ENCODE measurements around the gene TGM5. TPM values are rescaled to one million over a fixed set of nuclear protein-coding genes. Genes with fewer than 3 reads are reported as not detected.

The TGM5 gene
- total and polyA plus RNA-seq, 2 experiments from 2014 or later = not detected

- Histone ChIP-seq H3K4me2 (no peak overlapping the region), H3K36me3 (replicated peaks; ENCODE audit: insufficient read depth, low read depth) (no peaks in the 10 kb centered on the region), H3K9me3 (ENCODE audit: low read depth) (no peaks in the 10 kb centered on the region), H3K9me2 (replicated peaks; ENCODE audit: insufficient read depth) (no peaks in the 10 kb centered on the region), H3K27ac (no peak overlapping the region), H2AFZ (no peak overlapping the region), H4K20me1 (ENCODE audit: insufficient read depth, poor library complexity, severe bottlenecking) (no peaks in the 10 kb centered on the region), H3K4me1 (ENCODE audit: insufficient read depth) (no peaks in the 10 kb centered on the region), H3K4me3 (no peak overlapping the region), H3K79me2 (no peaks in the 10 kb centered on the region), H3K27me3 (no peaks in the 10 kb centered on the region)
- no peak for DNase-seq (ENCODE audit: low spot score)
- 68% methylated on average over 2 of the region's 2 CpGs for WGBS (ENCODE audit: low lambda C conversion rate, missing lambda C conversion rate)
- TF ChIP-seq EZH2 (IDR thresholded peaks at IDR 0.05; ENCODE audit: borderline replicate concordance) (no peak), EZH2phosphoT487 (IDR thresholded peaks at IDR 0.05; ENCODE audit: low read depth, severe bottlenecking, unreplicated experiment) (no peak), CTCF (IDR thresholded peaks at IDR 0.05; ENCODE audit: poor library complexity) (no peak)
These were observed 15.9 kb downstream of the TGM5 start for GRCh38 chr15:43250785-43251184.

- no peaks in the 10 kb centered on the region for H4K20me1 ChIP-seq (ENCODE audit: insufficient read depth, poor library complexity, severe bottlenecking)
- DNase-seq (ENCODE audit: low spot score) = no peak
- no peak overlapping the region for H3K4me3 ChIP-seq
- H3K27ac ChIP-seq = no peak overlapping the region
- H3K36me3 ChIP-seq (replicated peaks; ENCODE audit: insufficient read depth, low read depth) = no peaks in the 10 kb centered on the region
- no peaks in the 10 kb centered on the region for H3K9me3 ChIP-seq (ENCODE audit: low read depth)
- no peak overlapping the region for H3K4me2 ChIP-seq
- WGBS (ENCODE audit: low lambda C conversion rate, missing lambda C conversion rate) = 63% methylated on average over 5 of the region's 5 CpGs
- no peak overlapping the region for H2AFZ ChIP-seq
- H3K4me1 ChIP-seq (ENCODE audit: insufficient read depth) = no peaks in the 10 kb centered on the region
- H3K79me2 ChIP-seq = no peaks in the 10 kb centered on the region
- H3K9me2 ChIP-seq (replicated peaks; ENCODE audit: insufficient read depth) = no peaks in the 10 kb centered on the region
- no peak for TF ChIP-seq CTCF (IDR thresholded peaks at IDR 0.05; ENCODE audit: poor library complexity)
- TF ChIP-seq EZH2 (IDR thresholded peaks at IDR 0.05; ENCODE audit: borderline replicate concordance) = no peak
- TF ChIP-seq EZH2phosphoT487 (IDR thresholded peaks at IDR 0.05; ENCODE audit: low read depth, severe bottlenecking, unreplicated experiment) = no peak
- H3K27me3 ChIP-seq = no peaks in the 10 kb centered on the region
These were observed 17.0 kb downstream of the TGM5 start for GRCh38 chr15:43249699-43250203.

- no peaks in the 10 kb centered on the region for H3K4me1 ChIP-seq (ENCODE audit: insufficient read depth)
- no peak for TF ChIP-seq CTCF (IDR thresholded peaks at IDR 0.05; ENCODE audit: poor library complexity)
- TF ChIP-seq EZH2 (IDR thresholded peaks at IDR 0.05; ENCODE audit: borderline replicate concordance) = no peak
- no peak for TF ChIP-seq EZH2phosphoT487 (IDR thresholded peaks at IDR 0.05; ENCODE audit: low read depth, severe bottlenecking, unreplicated experiment)
- 75% methylated on average over 2 of the region's 2 CpGs for WGBS (ENCODE audit: low lambda C conversion rate, missing lambda C conversion rate)
These were observed 17.5 kb downstream of the TGM5 start for GRCh38 chr15:43249236-43249635.

More at GRCh38 chr15:43249236-43249635, 17.5 kb downstream of the TGM5 start:
- Histone ChIP-seq H3K9me3 (ENCODE audit: low read depth) (no peaks in the 10 kb centered on the region), H3K4me3 (no peak overlapping the region), H3K79me2 (no peaks in the 10 kb centered on the region), H3K27me3 (no peaks in the 10 kb centered on the region), H3K36me3 (replicated peaks; ENCODE audit: insufficient read depth, low read depth) (no peaks in the 10 kb centered on the region), H3K9me2 (replicated peaks; ENCODE audit: insufficient read depth) (no peaks in the 10 kb centered on the region), H4K20me1 (ENCODE audit: insufficient read depth, poor library complexity, severe bottlenecking) (no peaks in the 10 kb centered on the region), H2AFZ (no peak overlapping the region), H3K27ac (no peak overlapping the region), H3K4me2 (no peak overlapping the region)
- no peak for DNase-seq (ENCODE audit: low spot score)

All from hepatocyte (in vitro differentiated cells).